A549 (cell line): Measurements from ENCODE around the gene BMP7. TPM values are rescaled to one million over a fixed set of nuclear protein-coding genes. Genes with fewer than 3 reads are reported as not detected.

Experiments
- ATAC-seq, 2 experiments: fragments of 200-7000 bp in 1 of 2; fragments of >200 bp in 1 of 2; cut with Nextera tagmentation in 1 of 2; cut with Tn5 transposase in 1 of 2; 3 replicates each; pipeline versions ENCODE4 v1.8.0 to v1.9.1; 2018 to 2020; ENCODE audit warnings: mild to moderate bottlenecking in 1 of 2, moderate library complexity in 1 of 2
- CTCF ChIA-PET: fragments of 300-600 bp; sonication (Branson Sonifier 250); formaldehyde crosslinking; extraction: SDS; loops from one replicate; lab custom pipeline; 2021; ENCODE audit warnings: antibody characterized with exemption, inconsistent platforms; lab: Yijun Ruan, JAX
- POLR2A ChIA-PET: fragments of 350-600 bp; formaldehyde crosslinking; extraction: SDS; loops from one replicate; lab custom pipeline; 2021; ENCODE audit warnings: antibody characterized with exemption, inconsistent platforms; lab: Yijun Ruan, JAX
- DNase-seq, 2 experiments: peaks; one replicate each; pipeline versions ENCODE4 v3.0.0 to v3.0.0-alpha.2; 2011 to 2016; ENCODE audit warnings: low read depth in 1 of 2, low spot score in 1 of 2
- FAIRE-seq: peaks from 2 replicates; lab custom pipeline; 2011; peaks lifted over from hg19 to GRCh38; lab: Jason Lieb, UNC
- H3K27ac ChIP-seq, 2 experiments: fragments of >200 bp; sonication (Bioruptor Twin); formaldehyde crosslinking; 3 replicates each; pipeline ENCODE4 v1.5.1; 2016 to 2017
- H3K4me1 ChIP-seq: fragments of >200 bp; sonication (Bioruptor Twin); formaldehyde crosslinking; 3 replicates; pipeline ENCODE4 v1.6.1; 2016
- H3K4me2 ChIP-seq: fragments of >200 bp; sonication (Bioruptor Twin); formaldehyde crosslinking; 3 replicates; pipeline ENCODE4 v1.6.1; 2016
- H3K4me3 ChIP-seq: fragments of >200 bp; sonication (Bioruptor Twin); formaldehyde crosslinking; 3 replicates; pipeline ENCODE4 v1.5.1; 2016
- H3K9me3 ChIP-seq: fragments of >200 bp; sonication (Bioruptor Twin); formaldehyde crosslinking; 3 replicates; pipeline ENCODE4 v1.6.1; 2016
- CBX8 ChIP-seq: fragments of 200-600 bp; sonication (generic); IDR thresholded peaks from 2 replicates; pipeline ENCODE4 v1.6.1; 2016
- CEBPB ChIP-seq, 2 experiments: fragments of >200 bp in 1 of 2; sonication (Bioruptor Twin) in 1 of 2; formaldehyde crosslinking in 1 of 2; IDR thresholded peaks; 2 replicates each; pipeline ENCODE4 v1.6.1; 2012 to 2016
- EHF ChIP-seq: fragments of 250-450 bp; sonication (Bioruptor Pico); IDR thresholded peaks from 2 replicates; pipeline ENCODE4 v1.5.0; 2020; ENCODE audit warnings: mild to moderate bottlenecking
- EP300 ChIP-seq, 2 experiments: fragments of >200 bp; sonication (Bioruptor Twin); formaldehyde crosslinking; IDR thresholded peaks; 2 replicates in 1 of 2; 3 replicates in 1 of 2; pipeline ENCODE4 v1.6.1; 2016 to 2017
- FOSL2 ChIP-seq, 2 experiments: fragments of 450-650 bp in 1 of 2; fragments of >200 bp in 1 of 2; sonication (Bioruptor Twin) in 1 of 2; formaldehyde crosslinking; IDR thresholded peaks; 2 replicates each; pipeline versions ENCODE4 v1.5.0 to v1.6.1; 2016 to 2020; ENCODE audit warnings: mild to moderate bottlenecking in 1 of 2, moderate library complexity in 1 of 2
- JUN ChIP-seq, 2 experiments: fragments of >200 bp; sonication (Bioruptor Twin); formaldehyde crosslinking; IDR thresholded peaks; 2 replicates in 1 of 2; 3 replicates in 1 of 2; pipeline ENCODE4 v1.6.1; 2016 to 2017
- MAFK ChIP-seq: fragments of 450-650 bp; IDR thresholded peaks from 2 replicates; pipeline ENCODE4 v1.6.1; 2014; ENCODE audit not compliant: partially characterized antibody
- RCOR1 ChIP-seq: fragments of 150-350 bp; IDR thresholded peaks from 2 replicates; pipeline ENCODE4 v1.6.1; 2014; ENCODE audit warnings: antibody characterized with exemption, low read length, low read depth
- WGBS: methylation state at CpG from one replicate; pipeline ENCODE4 v1.1.6; 2017; ENCODE audit errors: missing lambda C conversion rate; 5-methylcytosine and 5-hydroxymethylcytosine counted together
- polyA plus RNA-seq, 4 experiments: library from polyadenylated mRNA; depleted of rRNA in 3 of 4; stranded (reverse); fragments of >200 nt; fragmentation: RNase III in 1 of 4; extraction: RNeasy Plus Mini Kit Qiagen cat#74134 plus additional on column Dnase treatment in 1 of 4; gene quantifications; 2 replicates in 3 of 4; 3 replicates in 1 of 4; pipeline ENCODE4 v1.2.3, GENCODE V29; 2011 to 2017
- TF ChIP-seq, protein P1 (sequence below): fragments of >200 bp; sonication (Bioruptor Twin); formaldehyde crosslinking; IDR thresholded peaks from 3 replicates; pipeline ENCODE4 v1.5.1; 2016
- TF ChIP-seq, protein P2 (sequence below): fragments of 250-450 bp; sonication (Bioruptor Pico); IDR thresholded peaks from 2 replicates; pipeline ENCODE4 v1.5.0; 2021; ENCODE audit warnings: mild to moderate bottlenecking, moderate library complexity, borderline replicate concordance
- TF ChIP-seq, protein P3 (sequence below): IDR thresholded peaks from 2 replicates; pipeline ENCODE4 v1.6.1; 2012
- TF ChIP-seq, protein P4 (sequence below): fragments of 150-350 bp; IDR thresholded peaks from 2 replicates; pipeline ENCODE4 v1.6.1; 2014; ENCODE audit warnings: low read depth, mild to moderate bottlenecking, low read length
- TF ChIP-seq, protein P5 (sequence below): IDR thresholded peaks from 2 replicates; pipeline ENCODE4 v1.6.1; 2012

The BMP7 gene
- polyA plus RNA-seq, 2 of the 4 experiments (the other 2 are of a cell fraction): 0.08 to 0.22 TPM

DNA sequence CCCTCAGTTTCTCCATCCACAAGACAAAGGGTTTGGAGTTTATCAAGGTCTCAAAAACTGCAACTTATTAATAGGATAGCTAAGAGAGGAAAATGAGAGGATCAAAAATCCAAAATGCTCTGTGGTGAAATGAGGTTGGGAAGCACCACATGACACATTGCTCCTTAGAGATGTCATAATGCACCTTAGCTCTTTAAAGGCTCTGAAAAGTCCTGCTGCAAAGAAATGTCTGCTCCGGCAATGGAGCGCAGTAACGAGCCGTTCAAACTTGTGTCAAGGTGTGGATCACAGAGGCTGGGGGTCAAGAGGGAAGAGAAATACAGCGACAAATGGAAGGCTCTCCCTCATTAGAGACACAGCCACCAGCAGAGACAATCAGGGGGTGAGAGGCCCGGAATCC, 53.1 kb downstream of the BMP7 start:
- no peak overlapping the region for H3K4me3 ChIP-seq
- WGBS: 77% methylated on average over 6 of the region's 6 CpGs
- no peak for FAIRE-seq
- H3K4me1 ChIP-seq: peaks cover 20% of the 10 kb centered on the region
- ATAC-seq: no peak
- H3K9me3 ChIP-seq: no peaks in the 10 kb centered on the region; the same call in 2 of the 3 replicates
- no peak for DNase-seq
- no peak for TF ChIP-seq FOSL2 (IDR thresholded peaks at IDR 0.05)
- no peak for TF ChIP-seq FOSL2 (CRISPR knock-in tag; IDR thresholded peaks at IDR 0.05)
- TF ChIP-seq EP300 (IDR thresholded peaks at IDR 0.05): no peak
- TF ChIP-seq, protein P1, sequence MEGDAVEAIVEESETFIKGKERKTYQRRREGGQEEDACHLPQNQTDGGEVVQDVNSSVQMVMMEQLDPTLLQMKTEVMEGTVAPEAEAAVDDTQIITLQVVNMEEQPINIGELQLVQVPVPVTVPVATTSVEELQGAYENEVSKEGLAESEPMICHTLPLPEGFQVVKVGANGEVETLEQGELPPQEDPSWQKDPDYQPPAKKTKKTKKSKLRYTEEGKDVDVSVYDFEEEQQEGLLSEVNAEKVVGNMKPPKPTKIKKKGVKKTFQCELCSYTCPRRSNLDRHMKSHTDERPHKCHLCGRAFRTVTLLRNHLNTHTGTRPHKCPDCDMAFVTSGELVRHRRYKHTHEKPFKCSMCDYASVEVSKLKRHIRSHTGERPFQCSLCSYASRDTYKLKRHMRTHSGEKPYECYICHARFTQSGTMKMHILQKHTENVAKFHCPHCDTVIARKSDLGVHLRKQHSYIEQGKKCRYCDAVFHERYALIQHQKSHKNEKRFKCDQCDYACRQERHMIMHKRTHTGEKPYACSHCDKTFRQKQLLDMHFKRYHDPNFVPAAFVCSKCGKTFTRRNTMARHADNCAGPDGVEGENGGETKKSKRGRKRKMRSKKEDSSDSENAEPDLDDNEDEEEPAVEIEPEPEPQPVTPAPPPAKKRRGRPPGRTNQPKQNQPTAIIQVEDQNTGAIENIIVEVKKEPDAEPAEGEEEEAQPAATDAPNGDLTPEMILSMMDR: no peak
- TF ChIP-seq, protein P2, sequence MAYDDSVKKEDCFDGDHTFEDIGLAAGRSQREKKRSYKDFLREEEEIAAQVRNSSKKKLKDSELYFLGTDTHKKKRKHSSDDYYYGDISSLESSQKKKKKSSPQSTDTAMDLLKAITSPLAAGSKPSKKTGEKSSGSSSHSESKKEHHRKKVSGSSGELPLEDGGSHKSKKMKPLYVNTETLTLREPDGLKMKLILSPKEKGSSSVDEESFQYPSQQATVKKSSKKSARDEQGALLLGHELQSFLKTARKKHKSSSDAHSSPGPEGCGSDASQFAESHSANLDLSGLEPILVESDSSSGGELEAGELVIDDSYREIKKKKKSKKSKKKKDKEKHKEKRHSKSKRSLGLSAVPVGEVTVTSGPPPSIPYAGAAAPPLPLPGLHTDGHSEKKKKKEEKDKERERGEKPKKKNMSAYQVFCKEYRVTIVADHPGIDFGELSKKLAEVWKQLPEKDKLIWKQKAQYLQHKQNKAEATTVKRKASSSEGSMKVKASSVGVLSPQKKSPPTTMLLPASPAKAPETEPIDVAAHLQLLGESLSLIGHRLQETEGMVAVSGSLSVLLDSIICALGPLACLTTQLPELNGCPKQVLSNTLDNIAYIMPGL (CRISPR knock-in tag): no peak
- no peak for TF ChIP-seq CEBPB (IDR thresholded peaks at IDR 0.05)
- TF ChIP-seq MAFK: no peak
- TF ChIP-seq, protein P3, sequence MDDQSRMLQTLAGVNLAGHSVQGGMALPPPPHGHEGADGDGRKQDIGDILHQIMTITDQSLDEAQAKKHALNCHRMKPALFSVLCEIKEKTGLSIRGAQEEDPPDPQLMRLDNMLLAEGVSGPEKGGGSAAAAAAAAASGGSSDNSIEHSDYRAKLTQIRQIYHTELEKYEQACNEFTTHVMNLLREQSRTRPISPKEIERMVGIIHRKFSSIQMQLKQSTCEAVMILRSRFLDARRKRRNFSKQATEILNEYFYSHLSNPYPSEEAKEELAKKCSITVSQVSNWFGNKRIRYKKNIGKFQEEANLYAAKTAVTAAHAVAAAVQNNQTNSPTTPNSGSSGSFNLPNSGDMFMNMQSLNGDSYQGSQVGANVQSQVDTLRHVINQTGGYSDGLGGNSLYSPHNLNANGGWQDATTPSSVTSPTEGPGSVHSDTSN: no peak
- no peak for TF ChIP-seq JUN (IDR thresholded peaks at IDR 0.05)
- TF ChIP-seq EHF: no peak
- CTCF ChIA-PET: interaction anchor here (1.2 to 1.9 kb wide), 3 partner anchors 123 to 663 kb away, joined by 3 to 5 read pairs (median 3); no protein-coding TSS in a partner anchor
- POLR2A ChIA-PET: no interaction called here
- H3K4me2 ChIP-seq: peak overlapping the region; percentile 68; the same call in 1 of the 3 replicates
- H3K27ac ChIP-seq: peak overlapping the region in 1 of 2 experiments; percentile 77; a peak in 3 of 6 replicates

DNA sequence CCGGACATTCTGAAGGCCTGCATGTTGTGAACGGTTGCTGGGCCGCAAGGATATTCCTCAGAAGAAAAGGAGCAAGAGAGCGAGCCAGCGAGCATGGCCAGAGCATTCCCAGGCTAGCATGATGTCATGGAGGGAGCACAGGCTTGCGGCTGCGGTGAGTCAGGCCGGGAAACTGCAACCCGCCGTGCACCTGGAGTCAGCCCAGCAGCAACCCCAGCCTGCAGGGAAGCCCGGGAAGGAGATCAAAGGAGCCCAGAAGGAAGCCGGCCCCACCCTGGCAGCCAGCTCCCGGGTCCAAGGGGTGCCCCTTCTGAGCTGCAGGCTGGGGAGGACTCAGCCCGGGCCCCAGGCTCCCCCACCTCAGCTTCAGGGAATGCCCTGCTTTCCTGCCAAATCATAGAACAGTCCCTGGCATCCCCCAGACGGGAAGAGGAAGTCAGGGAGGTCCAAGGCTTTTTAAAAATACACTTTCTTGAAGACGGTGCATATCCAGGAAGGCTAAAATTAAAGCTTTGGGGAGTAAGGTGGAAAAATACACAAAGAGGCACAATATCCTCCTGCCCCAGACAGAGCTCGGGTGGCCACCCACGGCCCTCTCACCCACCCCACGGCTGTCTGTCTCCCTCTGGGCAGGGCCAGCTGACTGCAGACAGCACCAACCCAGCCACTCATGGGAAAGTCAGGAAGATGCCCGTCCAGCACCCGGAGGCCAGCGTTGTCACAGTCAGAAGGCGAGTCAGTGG, 53.7 kb downstream of the BMP7 start:
- Histone ChIP-seq H3K4me3 (no peak overlapping the region), H3K9me3 (no peaks in the 10 kb centered on the region; the same call in 2 of the 3 replicates), H3K4me1 (peaks cover 20% of the 10 kb centered on the region), H3K27ac (peak overlapping the region; percentile 9 to 77; a peak in 3 of 6 replicates), H3K4me2 (peak overlapping the region; percentile 68)
- POLR2A ChIA-PET: no interaction called here
- no peak for FAIRE-seq
- CTCF ChIA-PET: interaction anchor here (1.2 to 1.9 kb wide), 4 partner anchors 9 to 662 kb away, joined by 3 to 5 read pairs (median 4); no protein-coding TSS in a partner anchor
- TF ChIP-seq, protein P4, sequence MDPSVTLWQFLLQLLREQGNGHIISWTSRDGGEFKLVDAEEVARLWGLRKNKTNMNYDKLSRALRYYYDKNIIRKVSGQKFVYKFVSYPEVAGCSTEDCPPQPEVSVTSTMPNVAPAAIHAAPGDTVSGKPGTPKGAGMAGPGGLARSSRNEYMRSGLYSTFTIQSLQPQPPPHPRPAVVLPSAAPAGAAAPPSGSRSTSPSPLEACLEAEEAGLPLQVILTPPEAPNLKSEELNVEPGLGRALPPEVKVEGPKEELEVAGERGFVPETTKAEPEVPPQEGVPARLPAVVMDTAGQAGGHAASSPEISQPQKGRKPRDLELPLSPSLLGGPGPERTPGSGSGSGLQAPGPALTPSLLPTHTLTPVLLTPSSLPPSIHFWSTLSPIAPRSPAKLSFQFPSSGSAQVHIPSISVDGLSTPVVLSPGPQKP: no peak
- no peak for TF ChIP-seq FOSL2 (IDR thresholded peaks at IDR 0.05)
- TF ChIP-seq FOSL2 (CRISPR knock-in tag; IDR thresholded peaks at IDR 0.05): 0 out of 2 replicates have a peak, but pooled peaks have one; percentile 24
- no peak for TF ChIP-seq CBX8
- peak; percentile 96 to 97 for ATAC-seq
- peak; percentile 54 to 89 for DNase-seq
- WGBS: 36% methylated on average over 23 of the region's 23 CpGs

DNA sequence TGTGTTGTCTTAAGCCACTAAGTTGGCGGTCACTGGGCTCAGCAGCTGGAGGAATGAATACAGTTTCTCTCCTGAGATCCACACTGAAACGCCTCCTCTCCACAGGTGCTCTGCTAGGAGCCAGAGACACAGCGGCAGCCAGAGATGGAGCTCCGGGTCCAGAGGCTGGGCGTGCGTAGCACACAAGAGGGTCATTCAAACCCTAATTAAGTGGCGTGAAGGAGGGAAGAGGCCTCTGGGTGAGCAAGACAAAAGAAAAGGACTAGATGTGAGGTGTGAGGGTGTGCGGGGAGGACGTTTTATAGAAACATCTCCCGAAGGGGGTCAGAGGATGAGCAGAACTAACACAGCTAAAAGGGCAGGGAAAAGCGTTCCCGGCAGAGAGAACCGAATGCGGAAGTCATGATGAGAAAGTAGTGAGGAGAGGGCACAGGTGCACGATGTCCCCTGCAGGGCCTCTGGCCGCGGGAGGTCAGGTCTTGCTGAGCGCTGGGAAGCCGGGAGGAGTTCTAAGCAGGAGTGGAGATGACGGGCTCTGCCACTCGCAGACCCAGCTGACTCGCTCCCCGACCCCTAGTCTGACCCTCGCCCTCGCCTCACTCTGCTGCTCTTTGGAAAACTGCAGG, 54.4 kb downstream of the BMP7 start:
- Histone ChIP-seq H3K4me3 (no peak overlapping the region), H3K9me3 (peaks cover 3% of the 10 kb centered on the region; the same call in 2 of the 3 replicates), H3K4me1 (peaks cover 20% of the 10 kb centered on the region), H3K4me2 (peak overlapping the region; percentile 68), H3K27ac (peak overlapping the region in 1 of 2 experiments; percentile 77; a peak in 3 of 6 replicates)
- no peak for TF ChIP-seq RCOR1
- TF ChIP-seq, protein P5, sequence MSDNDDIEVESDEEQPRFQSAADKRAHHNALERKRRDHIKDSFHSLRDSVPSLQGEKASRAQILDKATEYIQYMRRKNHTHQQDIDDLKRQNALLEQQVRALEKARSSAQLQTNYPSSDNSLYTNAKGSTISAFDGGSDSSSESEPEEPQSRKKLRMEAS: no peak
- TF ChIP-seq, protein P2 (CRISPR knock-in tag): no peak
- DNase-seq: no peak
- 83% methylated on average over 25 of the region's 25 CpGs for WGBS
- FAIRE-seq: no peak
- ChIA-PET CTCF (interaction anchor here (0.6 to 1.9 kb wide), 6 partner anchors 10 to 662 kb away, joined by 3 to 5 read pairs (median 4); no protein-coding TSS in a partner anchor), POLR2A (no interaction called here)
- peak; percentile 35 to 52; a peak in 5 of 6 replicates for ATAC-seq
